Ascending aorta (tissue), 2 donors: ENCODE data around the gene ANKRD40. TPM values are rescaled to one million over a fixed set of nuclear protein-coding genes. Genes with fewer than 3 reads are reported as not detected.

Experiments
- DNase-seq, 2 donors: peaks; one replicate each; pipeline ENCODE4 v3.0.0-alpha.2; 2019; ENCODE audit warnings: low spot score in 2 of 2
- H3K27ac ChIP-seq, 2 donors: fragments of 200-600 bp; sonication (generic); one replicate each; pipeline ENCODE4 v1.5.1; 2016 to 2017; ENCODE audit warnings: mild to moderate bottlenecking in 1 of 2
- H3K27me3 ChIP-seq: fragments of 200-600 bp; sonication (generic); one replicate; pipeline ENCODE4 v1.5.1; 2017
- H3K36me3 ChIP-seq, 2 donors: fragments of 200-600 bp; sonication (generic); one replicate each; pipeline ENCODE4 v1.5.1; 2016
- H3K4me1 ChIP-seq, 2 donors: fragments of 200-600 bp; sonication (generic); one replicate each; pipeline ENCODE4 v1.5.1; 2016 to 2017; ENCODE audit warnings: mild to moderate bottlenecking in 1 of 2
- H3K4me3 ChIP-seq, 2 donors: fragments of 200-600 bp; sonication (generic); one replicate each; pipeline ENCODE4 v1.5.1; 2016 to 2017; ENCODE audit warnings: mild to moderate bottlenecking in 1 of 2
- H3K9me3 ChIP-seq, 2 donors: fragments of 200-600 bp; sonication (generic); one replicate each; pipeline ENCODE4 v1.5.1; 2016
- intact Hi-C: fragments of 100-400 bp; cut with DNase I; formaldehyde crosslinking; loops from one replicate; pipeline ENCODE4 v1.15.1; 2023
- total RNA-seq: library from RNA; depleted of rRNA; stranded (reverse); fragments of >200 nt; gene quantifications from one replicate; pipeline ENCODE4 v1.1.0, GENCODE V29; 2016
- TF ChIP-seq, protein P1 (sequence below), 3 experiments: fragments of 200-600 bp in 2 of 3; fragments of 450-650 bp in 1 of 3; sonication (generic) in 2 of 3; IDR thresholded peaks; one replicate each; pipeline ENCODE4 v1.5.1; 2016 to 2019; ENCODE audit warnings: antibody characterized with exemption in 3 of 3, mild to moderate bottlenecking in 1 of 3, moderate library complexity in 1 of 3

Gene ANKRD40
- total RNA-seq, 1 donor from 2014 or later = 35.4 TPM

- Histone ChIP-seq H3K27me3 (no peaks in the 10 kb centered on the region), H3K27ac (no peak overlapping the region), H3K9me3 (no peaks in the 10 kb centered on the region), H3K36me3 (no peaks in the 10 kb centered on the region), H3K4me1 (no peaks in the 10 kb centered on the region), H3K4me3 (no peak overlapping the region)
- no peak for DNase-seq
- TF ChIP-seq, protein P1, sequence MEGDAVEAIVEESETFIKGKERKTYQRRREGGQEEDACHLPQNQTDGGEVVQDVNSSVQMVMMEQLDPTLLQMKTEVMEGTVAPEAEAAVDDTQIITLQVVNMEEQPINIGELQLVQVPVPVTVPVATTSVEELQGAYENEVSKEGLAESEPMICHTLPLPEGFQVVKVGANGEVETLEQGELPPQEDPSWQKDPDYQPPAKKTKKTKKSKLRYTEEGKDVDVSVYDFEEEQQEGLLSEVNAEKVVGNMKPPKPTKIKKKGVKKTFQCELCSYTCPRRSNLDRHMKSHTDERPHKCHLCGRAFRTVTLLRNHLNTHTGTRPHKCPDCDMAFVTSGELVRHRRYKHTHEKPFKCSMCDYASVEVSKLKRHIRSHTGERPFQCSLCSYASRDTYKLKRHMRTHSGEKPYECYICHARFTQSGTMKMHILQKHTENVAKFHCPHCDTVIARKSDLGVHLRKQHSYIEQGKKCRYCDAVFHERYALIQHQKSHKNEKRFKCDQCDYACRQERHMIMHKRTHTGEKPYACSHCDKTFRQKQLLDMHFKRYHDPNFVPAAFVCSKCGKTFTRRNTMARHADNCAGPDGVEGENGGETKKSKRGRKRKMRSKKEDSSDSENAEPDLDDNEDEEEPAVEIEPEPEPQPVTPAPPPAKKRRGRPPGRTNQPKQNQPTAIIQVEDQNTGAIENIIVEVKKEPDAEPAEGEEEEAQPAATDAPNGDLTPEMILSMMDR (IDR thresholded peaks at IDR 0.05) = no peak
- intact Hi-C loops = no loop called here
These were observed 58.4 kb downstream of the ANKRD40 start for GRCh38 chr17:50649042-50649908.

DNA sequence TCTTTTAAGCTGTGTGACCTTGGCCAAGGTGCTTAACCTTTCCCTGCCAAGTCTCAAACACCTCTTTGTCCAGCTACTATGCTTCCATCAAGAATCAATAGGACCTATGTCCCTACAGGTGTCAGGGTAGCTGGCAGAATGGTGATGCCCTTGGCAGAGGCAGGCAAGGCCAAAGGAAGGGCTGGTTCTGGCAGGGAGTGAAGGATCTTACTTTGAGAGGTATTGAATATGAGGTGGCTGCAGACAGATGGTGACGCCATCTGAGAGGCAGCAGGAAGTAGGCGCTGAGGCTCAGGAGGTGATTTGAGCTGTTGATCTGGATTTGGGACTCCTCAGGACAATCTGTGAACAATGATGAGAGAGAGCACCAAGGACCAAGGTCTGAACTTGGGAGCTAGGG is 60.5 kb downstream of the ANKRD40 start:
- TF ChIP-seq, protein P1 (IDR thresholded peaks at IDR 0.05) = no peak
- DNase-seq = no peak
- Histone ChIP-seq H3K9me3 (no peaks in the 10 kb centered on the region), H3K36me3 (no peaks in the 10 kb centered on the region), H3K4me1 (peaks cover 0 to 3% of the 10 kb centered on the region in 2 donors), H3K27me3 (no peaks in the 10 kb centered on the region), H3K27ac (no peak overlapping the region), H3K4me3 (no peak overlapping the region)
- intact Hi-C loops = no loop called here

GRCh38 chr17:50645748-50646682 is 61.7 kb downstream of the ANKRD40 start:
- no peak overlapping the region for H3K4me3 ChIP-seq
- no peaks in the 10 kb centered on the region for H3K27me3 ChIP-seq
- H3K27ac ChIP-seq = no peak overlapping the region
- TF ChIP-seq, protein P1 (IDR thresholded peaks at IDR 0.05) = no peak
- no peaks in the 10 kb centered on the region for H3K9me3 ChIP-seq
- DNase-seq = no peak
- intact Hi-C loops = no loop called here
- peaks cover 0 to 12% of the 10 kb centered on the region in 2 donors for H3K4me1 ChIP-seq
- no peaks in the 10 kb centered on the region for H3K36me3 ChIP-seq

Other genes with a start within 250 kb of the ANKRD40 start
- not detected for gene CHAD, start 239.0 kb downstream of the ANKRD40 start, total RNA-seq
- gene RSAD1, start 229.1 kb downstream of the ANKRD40 start, total RNA-seq = 36.7 TPM
- gene MYCBPAP, start 199.5 kb downstream of the ANKRD40 start, total RNA-seq = 7.9 TPM
- 0.85 TPM for gene EPN3, start 175.2 kb downstream of the ANKRD40 start, total RNA-seq
- gene SPATA20, start 160.7 kb downstream of the ANKRD40 start, total RNA-seq = 463 TPM
- gene CACNA1G, start 147.2 kb downstream of the ANKRD40 start, total RNA-seq = 1.2 TPM
- gene ABCC3, start 73.0 kb downstream of the ANKRD40 start, total RNA-seq = 30.2 TPM
- 32.0 TPM for gene LUC7L3, start 11.7 kb upstream of the ANKRD40 start, total RNA-seq
- not detected for gene ANKRD40CL, start 59.6 kb upstream of the ANKRD40 start, total RNA-seq
- gene WFIKKN2, start 127.7 kb upstream of the ANKRD40 start, total RNA-seq = not detected
- gene TOB1, start 158.4 kb upstream of the ANKRD40 start, total RNA-seq = 41.7 TPM